ENCODE results near the gene DVL2. TPM values are rescaled to one million over a fixed set of nuclear protein-coding genes. Genes with fewer than 3 reads are reported as not detected.

Gene DVL2
- total and polyA plus RNA-seq, 2 of the 13 experiments (the other 11 are each of a cell fraction or from before 2014, with no cell fraction given) = 5.7 to 38.2 TPM

GRCh38 chr17:7183433-7184090 is 50.8 kb downstream of the DVL2 start:
- DNase-seq (ENCODE audit: low spot score) (peak; percentile 72), FAIRE-seq (no peak), ATAC-seq (peak; percentile 47)
- Histone ChIP-seq H4K20me1 (ENCODE audit: insufficient read depth, low read length) (no peaks in the 10 kb centered on the region), H3K4me2 (ENCODE audit: low read depth, low read length) (peak overlapping the region; percentile 75), H3K4me3 (replicated peaks in 1 of 3; ENCODE audit: insufficient read depth in 1 of 3, low read depth in 2 of 3, low read length in 3 of 3) (peak overlapping the region; percentile 14 to 64 (median 35)), H3K4me1 (ENCODE audit: insufficient read depth, low read length) (peaks cover 64% of the 10 kb centered on the region), H2AFZ (ENCODE audit: low read length) (no peak overlapping the region), H3K9ac (ENCODE audit: insufficient read depth, low read depth, low read length) (peak overlapping the region; percentile 52; the same call in 1 of the 2 replicates), H3K36me3 (replicated peaks in 1 of 2; ENCODE audit: control insufficient read depth in 1 of 2, insufficient read depth in 2 of 2, low read length in 2 of 2) (no peaks in the 10 kb centered on the region), H3K27me3 (ENCODE audit: control insufficient read depth in 1 of 2, insufficient read depth in 2 of 2, low read length in 2 of 2) (no peaks in the 10 kb centered on the region; a peak in 1 of 5 replicates), H3K27ac (ENCODE audit: extremely low read length, insufficient read depth, low read length) (peak overlapping the region; percentile 60), H3K9me3 (ENCODE audit: low read length) (no peaks in the 10 kb centered on the region), H3K79me2 (ENCODE audit: insufficient read depth, low read length) (peaks cover 6% of the 10 kb centered on the region)
- in situ Hi-C loops (cut with HindIII; ENCODE audit: extremely low pct_ligation_motif_present, low pct_unique_long_range_greater_than_20kb) (no loop called here), intact Hi-C loops (cut with micrococcal nuclease; ENCODE audit: unreplicated experiment) (no loop called here)
- CTCF ChIA-PET (ENCODE audit: low intra/inter-chr PET ratio, low total read pairs) = no interaction called here
- no TSS peak for BruUV-seq (replicated peaks)
- 69% methylated on average over 7 of the region's 7 CpGs for WGBS (ENCODE audit: low lambda C conversion rate)
- POLR2A ChIA-PET = interaction anchor here (0.8 to 4.0 kb wide), 15 partner anchors 10 to 148 kb away, joined by 3 to 24 read pairs (median 6); partner anchors contain the start of genes ACADVL, ASGR2, DLG4 and GABARAP
- TF ChIP-seq TAF1 (CRISPR knock-in tag; IDR thresholded peaks at IDR 0.05) (no peak), ZNF569 (CRISPR knock-in tag; IDR thresholded peaks at IDR 0.05; ENCODE audit: borderline replicate concordance) (no peak), MED8 (CRISPR knock-in tag; IDR thresholded peaks at IDR 0.05; ENCODE audit: insufficient replicate concordance) (no peak), NKX3-1 (CRISPR knock-in tag; IDR thresholded peaks at IDR 0.05) (no peak), POGZ (CRISPR knock-in tag; IDR thresholded peaks at IDR 0.05) (no peak), ZNF777 (CRISPR knock-in tag; IDR thresholded peaks at IDR 0.05) (no peak), HOXA7 (CRISPR knock-in tag; IDR thresholded peaks at IDR 0.05) (no peak), NCOA2 (CRISPR knock-in tag; IDR thresholded peaks at IDR 0.05) (no peak), ZMAT3 (CRISPR knock-in tag; conservative IDR thresholded peaks at IDR 0.05) (0 out of 2 replicates have a peak, but pooled peaks have one; percentile 10), IRX3 (CRISPR knock-in tag; IDR thresholded peaks at IDR 0.05; ENCODE audit: borderline replicate concordance, low read depth) (no peak), HNF4A (CRISPR knock-in tag; IDR thresholded peaks at IDR 0.05) (no peak)
- TF ChIP-seq, protein P1, sequence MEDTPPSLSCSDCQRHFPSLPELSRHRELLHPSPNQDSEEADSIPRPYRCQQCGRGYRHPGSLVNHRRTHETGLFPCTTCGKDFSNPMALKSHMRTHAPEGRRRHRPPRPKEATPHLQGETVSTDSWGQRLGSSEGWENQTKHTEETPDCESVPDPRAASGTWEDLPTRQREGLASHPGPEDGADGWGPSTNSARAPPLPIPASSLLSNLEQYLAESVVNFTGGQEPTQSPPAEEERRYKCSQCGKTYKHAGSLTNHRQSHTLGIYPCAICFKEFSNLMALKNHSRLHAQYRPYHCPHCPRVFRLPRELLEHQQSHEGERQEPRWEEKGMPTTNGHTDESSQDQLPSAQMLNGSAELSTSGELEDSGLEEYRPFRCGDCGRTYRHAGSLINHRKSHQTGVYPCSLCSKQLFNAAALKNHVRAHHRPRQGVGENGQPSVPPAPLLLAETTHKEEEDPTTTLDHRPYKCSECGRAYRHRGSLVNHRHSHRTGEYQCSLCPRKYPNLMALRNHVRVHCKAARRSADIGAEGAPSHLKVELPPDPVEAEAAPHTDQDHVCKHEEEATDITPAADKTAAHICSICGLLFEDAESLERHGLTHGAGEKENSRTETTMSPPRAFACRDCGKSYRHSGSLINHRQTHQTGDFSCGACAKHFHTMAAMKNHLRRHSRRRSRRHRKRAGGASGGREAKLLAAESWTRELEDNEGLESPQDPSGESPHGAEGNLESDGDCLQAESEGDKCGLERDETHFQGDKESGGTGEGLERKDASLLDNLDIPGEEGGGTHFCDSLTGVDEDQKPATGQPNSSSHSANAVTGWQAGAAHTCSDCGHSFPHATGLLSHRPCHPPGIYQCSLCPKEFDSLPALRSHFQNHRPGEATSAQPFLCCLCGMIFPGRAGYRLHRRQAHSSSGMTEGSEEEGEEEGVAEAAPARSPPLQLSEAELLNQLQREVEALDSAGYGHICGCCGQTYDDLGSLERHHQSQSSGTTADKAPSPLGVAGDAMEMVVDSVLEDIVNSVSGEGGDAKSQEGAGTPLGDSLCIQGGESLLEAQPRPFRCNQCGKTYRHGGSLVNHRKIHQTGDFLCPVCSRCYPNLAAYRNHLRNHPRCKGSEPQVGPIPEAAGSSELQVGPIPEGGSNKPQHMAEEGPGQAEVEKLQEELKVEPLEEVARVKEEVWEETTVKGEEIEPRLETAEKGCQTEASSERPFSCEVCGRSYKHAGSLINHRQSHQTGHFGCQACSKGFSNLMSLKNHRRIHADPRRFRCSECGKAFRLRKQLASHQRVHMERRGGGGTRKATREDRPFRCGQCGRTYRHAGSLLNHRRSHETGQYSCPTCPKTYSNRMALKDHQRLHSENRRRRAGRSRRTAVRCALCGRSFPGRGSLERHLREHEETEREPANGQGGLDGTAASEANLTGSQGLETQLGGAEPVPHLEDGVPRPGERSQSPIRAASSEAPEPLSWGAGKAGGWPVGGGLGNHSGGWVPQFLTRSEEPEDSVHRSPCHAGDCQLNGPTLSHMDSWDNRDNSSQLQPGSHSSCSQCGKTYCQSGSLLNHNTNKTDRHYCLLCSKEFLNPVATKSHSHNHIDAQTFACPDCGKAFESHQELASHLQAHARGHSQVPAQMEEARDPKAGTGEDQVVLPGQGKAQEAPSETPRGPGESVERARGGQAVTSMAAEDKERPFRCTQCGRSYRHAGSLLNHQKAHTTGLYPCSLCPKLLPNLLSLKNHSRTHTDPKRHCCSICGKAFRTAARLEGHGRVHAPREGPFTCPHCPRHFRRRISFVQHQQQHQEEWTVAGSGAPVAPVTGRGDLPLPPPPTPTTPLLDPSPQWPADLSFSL (CRISPR knock-in tag; IDR thresholded peaks at IDR 0.05) = no peak
- TF ChIP-seq, protein P2, sequence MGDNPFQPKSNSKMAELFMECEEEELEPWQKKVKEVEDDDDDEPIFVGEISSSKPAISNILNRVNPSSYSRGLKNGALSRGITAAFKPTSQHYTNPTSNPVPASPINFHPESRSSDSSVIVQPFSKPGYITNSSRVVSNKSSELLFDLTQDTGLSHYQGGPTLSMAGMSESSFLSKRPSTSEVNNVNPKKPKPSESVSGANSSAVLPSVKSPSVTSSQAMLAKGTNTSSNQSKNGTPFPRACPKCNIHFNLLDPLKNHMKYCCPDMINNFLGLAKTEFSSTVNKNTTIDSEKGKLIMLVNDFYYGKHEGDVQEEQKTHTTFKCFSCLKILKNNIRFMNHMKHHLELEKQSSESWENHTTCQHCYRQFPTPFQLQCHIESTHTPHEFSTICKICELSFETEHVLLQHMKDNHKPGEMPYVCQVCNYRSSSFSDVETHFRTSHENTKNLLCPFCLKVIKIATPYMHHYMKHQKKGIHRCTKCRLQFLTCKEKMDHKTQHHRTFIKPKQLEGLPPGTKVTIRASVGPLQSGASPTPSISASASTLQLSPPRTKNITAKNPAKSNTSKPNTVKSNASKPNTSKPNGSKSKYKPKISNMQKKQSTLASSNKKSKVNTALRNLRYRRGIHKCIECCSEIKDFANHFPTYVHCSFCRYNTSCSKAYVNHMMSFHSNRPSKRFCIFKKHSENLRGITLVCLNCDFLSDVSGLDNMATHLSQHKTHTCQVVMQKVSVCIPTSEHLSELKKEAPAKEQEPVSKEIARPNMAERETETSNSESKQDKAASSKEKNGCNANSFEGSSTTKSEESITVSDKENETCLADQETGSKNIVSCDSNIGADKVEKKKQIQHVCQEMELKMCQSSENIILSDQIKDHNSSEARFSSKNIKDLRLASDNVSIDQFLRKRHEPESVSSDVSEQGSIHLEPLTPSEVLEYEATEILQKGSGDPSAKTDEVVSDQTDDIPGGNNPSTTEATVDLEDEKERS (CRISPR knock-in tag; IDR thresholded peaks at IDR 0.05) = peak; percentile 25; the same call in 1 of the 2 replicates

Measured in HepG2 (cell line).